H9 (cell line): ENCODE measurements around the gene SMTNL2. TPM values are rescaled to one million over a fixed set of nuclear protein-coding genes. Genes with fewer than 3 reads are reported as not detected.

Experiments used
- DNase-seq: peaks from one replicate; pipeline ENCODE4 v3.0.0-alpha.2; 2017
- H2AFZ ChIP-seq: one replicate; pipeline ENCODE4 v1.6.1; 2013; ENCODE audit warnings: mild to moderate bottlenecking, low read length, control low read depth, moderate library complexity
- H2AK5ac ChIP-seq: 2 replicates; pipeline ENCODE4 v1.6.1; 2013; ENCODE audit warnings: low read length, control low read depth, mixed read lengths; ENCODE audit not compliant: insufficient read length
- H2BK120ac ChIP-seq: one replicate; pipeline ENCODE4 v1.6.1; 2013; ENCODE audit warnings: low read depth, mild to moderate bottlenecking, low read length, control low read depth, inconsistent platforms; ENCODE audit not compliant: poor library complexity, severe bottlenecking
- H2BK12ac ChIP-seq: 2 replicates; pipeline ENCODE4 v1.6.1; 2013; ENCODE audit warnings: low read length, control low read depth, mixed read lengths, low read depth; ENCODE audit not compliant: insufficient read length
- H2BK15ac ChIP-seq: 2 replicates; pipeline ENCODE4 v1.6.1; 2013; ENCODE audit warnings: low read depth, low read length, control low read depth
- H2BK20ac ChIP-seq: one replicate; pipeline ENCODE4 v1.6.1; 2013; ENCODE audit warnings: low read depth, mild to moderate bottlenecking, low read length, control low read depth, inconsistent platforms; ENCODE audit not compliant: poor library complexity, severe bottlenecking
- H2BK5ac ChIP-seq: 2 replicates; pipeline ENCODE4 v1.6.1; 2013; ENCODE audit warnings: low read length, control low read depth, mixed read lengths; ENCODE audit not compliant: insufficient read length
- H3K14ac ChIP-seq: 2 replicates; pipeline ENCODE4 v1.6.1; 2013; ENCODE audit warnings: low read length, control low read depth; ENCODE audit not compliant: insufficient read depth
- H3K18ac ChIP-seq: 2 replicates; pipeline ENCODE4 v1.6.1; 2013; ENCODE audit warnings: low read depth, mild to moderate bottlenecking, mixed read lengths, low read length, control low read depth; ENCODE audit not compliant: insufficient read length
- H3K23ac ChIP-seq: 2 replicates; pipeline ENCODE4 v1.6.1; 2013; ENCODE audit warnings: low read length, control low read depth, mixed read lengths, low read depth; ENCODE audit not compliant: insufficient read length
- H3K23me2 ChIP-seq: 2 replicates; pipeline ENCODE4 v1.6.1; 2013; ENCODE audit warnings: low read depth, mild to moderate bottlenecking, mixed read lengths, low read length, control low read depth; ENCODE audit not compliant: insufficient read length, poor library complexity, severe bottlenecking
- H3K27ac ChIP-seq: 2 replicates; pipeline ENCODE4 v1.5.1; 2013; ENCODE audit warnings: low read length, control low read depth, mixed read lengths, low read depth; ENCODE audit not compliant: insufficient read length
- H3K27me3 ChIP-seq: 2 replicates; pipeline ENCODE4 v1.6.1; 2013; ENCODE audit warnings: low read length, control low read depth, inconsistent platforms; ENCODE audit not compliant: insufficient read depth
- H3K4ac ChIP-seq: 2 replicates; pipeline ENCODE4 v1.6.1; 2013; ENCODE audit warnings: low read depth, mild to moderate bottlenecking, control low read depth, inconsistent platforms, low read length, moderate library complexity
- H3K4me1 ChIP-seq: 2 replicates; pipeline ENCODE4 v1.6.1; 2013; ENCODE audit warnings: low read length, control low read depth, inconsistent platforms; ENCODE audit not compliant: insufficient read depth
- H3K4me2 ChIP-seq: 2 replicates; pipeline ENCODE4 v1.6.1; 2013; ENCODE audit warnings: low read length, control low read depth, mixed read lengths; ENCODE audit not compliant: insufficient read length, insufficient read depth
- H3K56ac ChIP-seq: 2 replicates; pipeline ENCODE4 v1.6.1; 2013; ENCODE audit warnings: low read depth, mild to moderate bottlenecking, mixed read lengths, low read length, control low read depth; ENCODE audit not compliant: insufficient read length
- H3K79me1 ChIP-seq: 2 replicates; pipeline ENCODE4 v1.6.1; 2013; ENCODE audit warnings: low read depth, mild to moderate bottlenecking, moderate library complexity, low read length, control low read depth, inconsistent platforms; ENCODE audit not compliant: insufficient read depth, poor library complexity, severe bottlenecking
- H3K79me2 ChIP-seq: 2 replicates; pipeline ENCODE4 v1.6.1; 2013; ENCODE audit warnings: low read length, control low read depth, inconsistent platforms; ENCODE audit not compliant: insufficient read depth
- H3K9ac ChIP-seq: 2 replicates; pipeline ENCODE4 v1.6.1; 2013; ENCODE audit warnings: low read length, control low read depth, mixed read lengths; ENCODE audit not compliant: insufficient read length; ENCODE audit errors: extremely low read depth
- H3K9me3 ChIP-seq: one replicate; pipeline ENCODE4 v1.6.1; 2013; ENCODE audit warnings: low read depth, low read length, inconsistent platforms; ENCODE audit not compliant: control insufficient read depth
- H3T11ph ChIP-seq: one replicate; pipeline ENCODE4 v1.6.1; 2013; ENCODE audit warnings: mild to moderate bottlenecking, low read length, control low read depth, inconsistent platforms
- H4K20me1 ChIP-seq: one replicate; pipeline ENCODE4 v1.6.1; 2013; ENCODE audit not compliant: control insufficient read depth, insufficient read length, insufficient read depth
- H4K5ac ChIP-seq: 2 replicates; pipeline ENCODE4 v1.6.1; 2013; ENCODE audit warnings: low read depth, mild to moderate bottlenecking, mixed read lengths, low read length, control low read depth; ENCODE audit not compliant: insufficient read length
- H4K8ac ChIP-seq: replicated peaks from 2 replicates; pipeline ENCODE4 v1.6.1; 2013; ENCODE audit warnings: low read length, control low read depth, mixed read lengths, low read depth; ENCODE audit not compliant: insufficient read length
- H4K91ac ChIP-seq: 2 replicates; pipeline ENCODE4 v1.6.1; 2013; ENCODE audit warnings: low read depth, mild to moderate bottlenecking, moderate library complexity, mixed read lengths, low read length, control low read depth; ENCODE audit not compliant: insufficient read length
- H3K27ac Mint-ChIP-seq, 3 experiments: 2 replicates in 2 of 3; 3 replicates in 1 of 3; pipeline ENCODE4 v1.8.0; 2020 to 2021; ENCODE audit warnings: mixed read lengths in 3 of 3, mild to moderate bottlenecking in 1 of 3, moderate library complexity in 1 of 3
- H3K27me3 Mint-ChIP-seq: 2 replicates; pipeline ENCODE4 v1.8.0; 2021; ENCODE audit warnings: low read depth, mild to moderate bottlenecking, moderate library complexity, mixed read lengths
- H3K36me3 Mint-ChIP-seq, 3 experiments: 2 replicates in 2 of 3; 3 replicates in 1 of 3; pipeline ENCODE4 v1.8.0; 2020 to 2021; ENCODE audit warnings: low read depth in 3 of 3, mixed read lengths in 3 of 3; ENCODE audit not compliant: insufficient read depth in 1 of 3
- H3K4me1 Mint-ChIP-seq, 2 experiments: 2 replicates each; pipeline ENCODE4 v1.8.0; 2020; ENCODE audit warnings: mixed read lengths in 2 of 2
- H3K4me3 Mint-ChIP-seq, 2 experiments: 2 replicates in 1 of 2; 3 replicates in 1 of 2; pipeline ENCODE4 v1.8.0; 2020 to 2021; ENCODE audit warnings: mild to moderate bottlenecking in 2 of 2, mixed read lengths in 2 of 2, moderate library complexity in 1 of 2
- H3K9me3 Mint-ChIP-seq, 2 experiments: 2 replicates in 1 of 2; 3 replicates in 1 of 2; pipeline ENCODE4 v1.8.0; 2020; ENCODE audit warnings: mild to moderate bottlenecking in 2 of 2, mixed read lengths in 2 of 2, moderate library complexity in 1 of 2
- WGBS: extraction: QIAGEN DNeasy Blood & Tissue Kit; methylation state at CpG from one replicate; pipeline ENCODE4 v1.1.7; 2013; ENCODE audit warnings: missing lambda C conversion rate, low lambda C conversion rate, mixed read lengths; ENCODE audit not compliant: insufficient read length; ENCODE audit errors: extremely low coverage; 5-methylcytosine and 5-hydroxymethylcytosine counted together
- total RNA-seq: library from RNA; stranded (reverse); gene quantifications from 2 replicates; pipeline ENCODE4 v1.2.1, GENCODE V29; 2021
- TF ChIP-seq, protein P1 (sequence below): fragments of 200-600 bp; sonication (generic); conservative IDR thresholded peaks from 3 replicates; pipeline ENCODE4 v1.8.0; 2021; ENCODE audit warnings: antibody characterized with exemption, mild to moderate bottlenecking

Gene SMTNL2
- total RNA-seq, 1 experiment from 2014 or later = 0.77 TPM

DNA sequence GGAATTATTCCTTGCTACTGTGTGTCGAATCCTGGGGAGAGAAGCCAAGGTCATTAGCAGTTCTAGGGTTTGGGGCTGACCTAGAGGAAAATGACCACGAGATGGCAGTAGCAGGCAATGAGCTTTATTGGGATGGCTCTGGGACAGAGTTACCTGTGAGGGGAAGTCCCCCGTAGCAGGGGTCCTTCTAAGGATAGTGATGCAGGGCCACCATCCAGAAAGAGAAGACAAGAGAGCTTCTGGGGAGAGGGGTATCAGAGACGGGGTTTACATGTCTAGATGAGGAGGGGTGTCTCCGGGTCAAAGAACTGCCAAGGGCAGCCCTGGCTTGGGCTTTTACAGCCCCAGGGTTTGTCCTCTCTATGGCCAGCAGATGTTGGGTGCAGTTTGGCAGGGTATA, 17.5 kb upstream of the SMTNL2 start:
- no peak overlapping the region for H3K56ac ChIP-seq
- H3K23me2 ChIP-seq = no peaks in the 10 kb centered on the region
- Mint-ChIP-seq H3K9me3 (no peaks in the 10 kb centered on the region; a peak in 1 of 5 replicates), H3K4me1 (peaks cover 33 to 34% of the 10 kb centered on the region in 2 experiments), H3K27me3 (peaks cover 15% of the 10 kb centered on the region), H3K36me3 (no peaks in the 10 kb centered on the region), H3K27ac (no peak overlapping the region), H3K4me3 (peak overlapping the region in 1 of 2 experiments; percentile 51; a peak in 1 of 5 replicates)
- no peak overlapping the region for H2BK20ac ChIP-seq
- no peak overlapping the region for H2AK5ac ChIP-seq
- no peak overlapping the region for H2BK120ac ChIP-seq
- H3K79me1 ChIP-seq = no peaks in the 10 kb centered on the region
- H3K4ac ChIP-seq = no peak overlapping the region
- no peak overlapping the region for H2BK15ac ChIP-seq
- H3K9ac ChIP-seq = no peak overlapping the region
- H4K20me1 ChIP-seq = no peaks in the 10 kb centered on the region
- H4K5ac ChIP-seq = no peak overlapping the region
- no peak overlapping the region for H4K8ac ChIP-seq
- H3K14ac ChIP-seq = no peak overlapping the region
- no peaks in the 10 kb centered on the region for H3K4me1 ChIP-seq
- no peak overlapping the region for H3T11ph ChIP-seq
- H3K4me2 ChIP-seq = no peak overlapping the region
- H3K9me3 ChIP-seq = no peaks in the 10 kb centered on the region
- H2BK5ac ChIP-seq = no peak overlapping the region
- TF ChIP-seq, protein P1, sequence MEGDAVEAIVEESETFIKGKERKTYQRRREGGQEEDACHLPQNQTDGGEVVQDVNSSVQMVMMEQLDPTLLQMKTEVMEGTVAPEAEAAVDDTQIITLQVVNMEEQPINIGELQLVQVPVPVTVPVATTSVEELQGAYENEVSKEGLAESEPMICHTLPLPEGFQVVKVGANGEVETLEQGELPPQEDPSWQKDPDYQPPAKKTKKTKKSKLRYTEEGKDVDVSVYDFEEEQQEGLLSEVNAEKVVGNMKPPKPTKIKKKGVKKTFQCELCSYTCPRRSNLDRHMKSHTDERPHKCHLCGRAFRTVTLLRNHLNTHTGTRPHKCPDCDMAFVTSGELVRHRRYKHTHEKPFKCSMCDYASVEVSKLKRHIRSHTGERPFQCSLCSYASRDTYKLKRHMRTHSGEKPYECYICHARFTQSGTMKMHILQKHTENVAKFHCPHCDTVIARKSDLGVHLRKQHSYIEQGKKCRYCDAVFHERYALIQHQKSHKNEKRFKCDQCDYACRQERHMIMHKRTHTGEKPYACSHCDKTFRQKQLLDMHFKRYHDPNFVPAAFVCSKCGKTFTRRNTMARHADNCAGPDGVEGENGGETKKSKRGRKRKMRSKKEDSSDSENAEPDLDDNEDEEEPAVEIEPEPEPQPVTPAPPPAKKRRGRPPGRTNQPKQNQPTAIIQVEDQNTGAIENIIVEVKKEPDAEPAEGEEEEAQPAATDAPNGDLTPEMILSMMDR = peak; percentile 87
- H3K23ac ChIP-seq = no peak overlapping the region
- no peak overlapping the region for H3K18ac ChIP-seq
- no peak overlapping the region for H3K27ac ChIP-seq
- no peak overlapping the region for H2AFZ ChIP-seq
- WGBS = no CpG with 5 or more reads among the region's 5 CpGs
- peak; percentile 92 for DNase-seq
- no peaks in the 10 kb centered on the region for H3K79me2 ChIP-seq
- H4K91ac ChIP-seq = no peak overlapping the region
- H2BK12ac ChIP-seq = no peak overlapping the region
- no peaks in the 10 kb centered on the region for H3K27me3 ChIP-seq
